Muscle of leg (tissue), 11 donors: ENCODE results near the gene HOXB8. TPM values are rescaled to one million over a fixed set of nuclear protein-coding genes. Genes with fewer than 3 reads are reported as not detected.

Experiments used
- DNase-seq: peaks from one replicate; pipeline ENCODE4 v3.0.0; 2013
- H3K27ac ChIP-seq: one replicate; pipeline ENCODE4 v1.5.1; 2013; ENCODE audit warnings: mild to moderate bottlenecking, low read length, control low read depth
- H3K27me3 ChIP-seq: one replicate; pipeline ENCODE4 v1.6.1; 2013; ENCODE audit warnings: low read length; ENCODE audit not compliant: control insufficient read depth, insufficient read depth
- H3K36me3 ChIP-seq: one replicate; pipeline ENCODE4 v1.6.1; 2013; ENCODE audit warnings: low read length; ENCODE audit not compliant: control insufficient read depth, insufficient read depth
- H3K4me1 ChIP-seq: one replicate; pipeline ENCODE4 v1.6.1; 2013; ENCODE audit warnings: low read length; ENCODE audit not compliant: control insufficient read depth, insufficient read depth
- H3K4me3 ChIP-seq: one replicate; pipeline ENCODE4 v1.5.1; 2013; ENCODE audit warnings: low read length, control low read depth
- H3K9me3 ChIP-seq: replicated peaks from 2 replicates; pipeline ENCODE4 v1.6.1; 2013; ENCODE audit warnings: low read depth, low read length; ENCODE audit not compliant: control insufficient read depth
- WGBS: methylation state at CpG from one replicate; pipeline ENCODE4 v1.1.5; 2013; ENCODE audit warnings: missing lambda C conversion rate; ENCODE audit not compliant: insufficient coverage; 5-methylcytosine and 5-hydroxymethylcytosine counted together
- polyA plus RNA-seq, 8 donors: library from polyadenylated mRNA; unstranded; fragments of 120-200 nt; gene quantifications; one replicate each; pipeline versions ENCODE4 v1.2.1 to v1.2.3, GENCODE V29; 2013; ENCODE audit warnings: inconsistent platforms in 1 of 8, low replicate concordance in 1 of 8; ENCODE audit not compliant: insufficient read length in 8 of 8, insufficient read depth in 1 of 8
- total RNA-seq: library from RNA; stranded (reverse); fragments of 120-200 nt; gene quantifications from one replicate; pipeline ENCODE4 v1.2.4, GENCODE V29; 2013

The HOXB8 gene
- total and polyA plus RNA-seq, 9 donors, result 0.04 to 0.46 (median 0.29) TPM; not detected in 1

DNA sequence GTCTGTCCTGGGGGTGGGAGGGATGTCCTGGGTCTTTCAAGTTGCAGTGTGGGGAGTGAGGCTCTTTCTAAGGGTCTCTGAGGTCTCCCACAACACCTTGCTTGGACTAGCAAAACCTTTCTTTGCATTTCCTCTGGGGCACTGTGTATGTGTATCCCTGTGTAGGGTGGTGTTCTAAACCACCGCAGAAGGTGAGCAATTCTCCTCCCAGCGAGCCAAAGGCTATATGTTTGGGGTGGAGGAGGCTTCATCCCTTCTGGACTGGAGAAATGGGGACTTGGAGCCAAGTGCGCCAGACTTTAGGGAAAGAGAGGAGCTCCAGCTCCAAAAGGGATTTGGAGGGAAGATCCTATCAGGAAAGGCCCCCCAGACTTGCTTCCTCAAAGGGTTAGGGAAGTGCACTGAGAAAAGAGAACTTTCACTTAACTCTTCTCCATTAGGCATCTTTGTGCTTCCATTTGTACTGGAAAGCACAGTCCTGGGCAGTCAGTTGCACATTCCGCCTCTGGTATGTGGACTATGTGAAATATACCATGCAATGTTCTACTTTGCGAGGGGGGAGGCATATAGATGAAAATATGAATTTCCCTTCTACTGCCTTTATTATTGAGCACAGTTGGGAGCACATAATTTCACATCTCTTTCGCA lies 29.9 kb upstream of the HOXB8 start:
- Histone ChIP-seq H3K27me3 (peaks cover 89% of the 10 kb centered on the region), H3K4me3 (no peak overlapping the region), H3K9me3 (no peaks in the 10 kb centered on the region), H3K4me1 (peaks cover 8% of the 10 kb centered on the region), H3K36me3 (no peaks in the 10 kb centered on the region), H3K27ac (no peak overlapping the region)
- DNase-seq, result no peak
- WGBS, result 33% methylated on average over 4 of the region's 6 CpGs

- Histone ChIP-seq H3K27ac (no peak overlapping the region), H3K36me3 (no peaks in the 10 kb centered on the region), H3K4me1 (peaks cover 8% of the 10 kb centered on the region), H3K9me3 (no peaks in the 10 kb centered on the region), H3K27me3 (peaks cover 97% of the 10 kb centered on the region), H3K4me3 (no peak overlapping the region)
- WGBS, result no CpG with 5 or more reads among the region's 1 CpG
- DNase-seq, result no peak
These were observed 29.1 kb upstream of the HOXB8 start for GRCh38 chr17:48644159-48644558.

GRCh38 chr17:48643697-48644012 lies 28.6 kb upstream of the HOXB8 start:
- no peak for DNase-seq
- H3K4me1 ChIP-seq, result peaks cover 8% of the 10 kb centered on the region
- H3K4me3 ChIP-seq, result no peak overlapping the region
- no peak overlapping the region for H3K27ac ChIP-seq
- peaks cover 97% of the 10 kb centered on the region for H3K27me3 ChIP-seq
- H3K9me3 ChIP-seq, result no peaks in the 10 kb centered on the region
- H3K36me3 ChIP-seq, result no peaks in the 10 kb centered on the region

GRCh38 chr17:48642843-48643696 lies 28.0 kb upstream of the HOXB8 start:
- no peak for DNase-seq
- 14% methylated on average over 7 of the region's 23 CpGs for WGBS
- Histone ChIP-seq H3K27me3 (peaks cover 94% of the 10 kb centered on the region), H3K27ac (no peak overlapping the region), H3K4me1 (peaks cover 8% of the 10 kb centered on the region), H3K36me3 (no peaks in the 10 kb centered on the region), H3K4me3 (no peak overlapping the region), H3K9me3 (no peaks in the 10 kb centered on the region)

DNA sequence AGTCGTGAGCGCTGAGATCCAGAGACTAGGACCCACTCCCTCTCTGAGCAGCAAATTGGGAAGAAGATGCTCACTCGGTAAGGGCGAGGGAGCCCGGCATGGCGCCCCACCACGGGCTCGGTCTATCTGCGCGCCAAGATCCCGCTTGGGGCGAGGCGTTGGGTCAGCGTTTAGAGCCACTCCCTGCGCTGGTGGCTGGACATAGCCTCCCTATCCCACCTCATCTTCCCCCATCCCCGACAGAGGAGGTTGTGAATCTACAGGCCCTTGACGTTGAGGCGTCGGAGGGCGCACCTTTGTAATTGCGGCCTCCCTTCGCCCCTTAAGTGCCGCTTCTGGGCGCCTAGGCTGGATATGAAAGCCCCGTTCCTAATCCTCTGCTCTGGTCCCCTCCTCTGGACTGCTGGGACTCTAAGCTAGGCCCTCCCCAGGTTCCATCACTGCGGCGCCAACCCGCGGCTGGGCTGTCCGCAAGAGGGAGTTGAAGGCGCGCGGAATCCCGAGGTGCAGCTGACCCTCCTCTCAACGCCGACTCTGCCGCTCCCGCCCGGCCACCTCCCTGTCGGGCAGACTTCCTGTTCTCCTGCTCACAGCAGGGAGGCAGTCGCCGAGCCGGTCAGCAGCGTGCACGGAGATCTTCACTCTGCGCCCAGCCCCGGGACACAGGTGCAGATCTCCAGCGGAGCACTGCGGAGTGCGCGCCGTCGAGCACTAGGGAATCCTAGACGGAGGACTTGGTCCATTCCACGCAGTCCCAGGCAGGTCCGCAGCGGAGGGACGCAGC lies 27.2 kb upstream of the HOXB8 start:
- Histone ChIP-seq H3K9me3 (no peaks in the 10 kb centered on the region), H3K27ac (no peak overlapping the region), H3K4me1 (peaks cover 5% of the 10 kb centered on the region), H3K27me3 (peaks cover 95% of the 10 kb centered on the region), H3K4me3 (no peak overlapping the region), H3K36me3 (no peaks in the 10 kb centered on the region)
- 4% methylated on average over 49 of the region's 58 CpGs for WGBS
- DNase-seq, result no peak

GRCh38 chr17:48641541-48642058 lies 26.5 kb upstream of the HOXB8 start:
- 9% methylated on average over 19 of the region's 29 CpGs for WGBS
- Histone ChIP-seq H3K4me3 (no peak overlapping the region), H3K9me3 (no peaks in the 10 kb centered on the region), H3K27ac (no peak overlapping the region), H3K36me3 (no peaks in the 10 kb centered on the region), H3K4me1 (peaks cover 3% of the 10 kb centered on the region), H3K27me3 (peaks cover 95% of the 10 kb centered on the region)
- DNase-seq, result no peak

GRCh38 chr17:48640858-48641180 lies 25.7 kb upstream of the HOXB8 start:
- H3K27me3 ChIP-seq, result peaks cover 95% of the 10 kb centered on the region
- no peaks in the 10 kb centered on the region for H3K36me3 ChIP-seq
- no peaks in the 10 kb centered on the region for H3K9me3 ChIP-seq
- DNase-seq, result no peak
- no peak overlapping the region for H3K27ac ChIP-seq
- H3K4me1 ChIP-seq, result no peaks in the 10 kb centered on the region
- WGBS, result no CpG with 5 or more reads among the region's 1 CpG
- H3K4me3 ChIP-seq, result no peak overlapping the region

- DNase-seq, result no peak
- H3K27ac ChIP-seq, result no peak overlapping the region
- WGBS, result 18% methylated on average over 2 of the region's 6 CpGs
- peaks cover 95% of the 10 kb centered on the region for H3K27me3 ChIP-seq
- no peaks in the 10 kb centered on the region for H3K36me3 ChIP-seq
- H3K9me3 ChIP-seq, result no peaks in the 10 kb centered on the region
- no peak overlapping the region for H3K4me3 ChIP-seq
- H3K4me1 ChIP-seq, result no peaks in the 10 kb centered on the region
These were observed 25.1 kb upstream of the HOXB8 start for GRCh38 chr17:48639982-48640857.

- 33% methylated on average over 3 of the region's 5 CpGs for WGBS
- H3K27me3 ChIP-seq, result peaks cover 95% of the 10 kb centered on the region
These were observed 24.0 kb upstream of the HOXB8 start for GRCh38 chr17:48639136-48639535.

More at GRCh38 chr17:48639136-48639535, 24.0 kb upstream of the HOXB8 start:
- Histone ChIP-seq H3K4me3 (no peak overlapping the region), H3K4me1 (no peaks in the 10 kb centered on the region), H3K9me3 (no peaks in the 10 kb centered on the region), H3K36me3 (no peaks in the 10 kb centered on the region), H3K27ac (no peak overlapping the region)
- DNase-seq, result no peak
